HG02623 (cell line): ENCODE results near the gene S100A7.
"Not testable (repeated sequence)": the region's sequence is repeated elsewhere in the genome, so short reads cannot be mapped to it uniquely, and the experiment has no call there.

Experiments
- ATAC-seq: cut with Tn5 transposase; IDR thresholded peaks from one replicate; pipeline ENCODE4 v1.9.1; 2021; ENCODE audit warnings: moderate library complexity; ENCODE audit not compliant: unreplicated experiment

Gene S100A7

DNA sequence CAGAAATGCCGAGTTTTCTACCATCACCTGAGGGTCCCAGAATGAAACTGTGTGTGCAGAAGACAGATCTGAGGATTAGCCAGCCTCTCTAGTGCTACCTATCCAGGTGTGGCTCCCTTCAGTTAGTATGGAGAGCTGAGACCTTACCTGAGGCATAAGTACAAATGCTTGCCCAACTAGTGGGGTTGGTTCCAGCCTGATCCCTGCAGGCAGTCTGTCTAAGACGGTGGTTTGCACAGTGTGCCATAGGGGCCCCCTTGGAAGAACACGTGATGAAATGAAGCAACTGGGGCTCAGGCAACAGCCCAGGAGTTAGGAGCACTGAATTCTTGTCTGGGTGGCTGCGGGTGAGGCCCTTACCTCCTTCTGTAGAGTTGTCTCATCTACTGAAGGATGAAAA is 28.5 kb downstream of the S100A7 start:
- ATAC-seq: no peak

DNA sequence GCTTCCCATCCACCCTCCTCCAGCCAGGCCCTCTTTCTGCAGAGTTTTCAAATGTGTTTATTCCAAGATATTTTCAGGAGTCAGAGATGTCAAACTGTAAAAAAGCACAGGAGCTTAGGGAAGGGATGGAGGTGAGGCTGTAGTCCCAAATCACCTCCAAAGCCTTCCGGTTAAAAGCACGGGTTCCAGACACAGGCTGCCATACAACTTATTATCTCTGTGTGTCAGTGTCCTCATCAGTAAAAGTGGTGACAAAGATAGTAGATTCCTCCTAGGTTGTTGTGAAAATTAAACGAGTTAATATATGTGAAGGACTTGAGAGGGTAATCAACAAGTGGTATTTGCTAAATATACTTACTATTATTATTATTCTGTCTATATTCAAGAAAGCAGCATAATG is 29.0 kb downstream of the S100A7 start:
- ATAC-seq: no peak

GRCh38 chr1:153431002-153431401 is 29.4 kb downstream of the S100A7 start:
- no peak for ATAC-seq

GRCh38 chr1:153430561-153430960 is 29.9 kb downstream of the S100A7 start:
- no peak for ATAC-seq

GRCh38 chr1:153430166-153430553 is 30.3 kb downstream of the S100A7 start:
- ATAC-seq: no peak

- no peak for ATAC-seq
Observed at GRCh38 chr1:153429266-153430165, 30.9 kb downstream of the S100A7 start.

DNA sequence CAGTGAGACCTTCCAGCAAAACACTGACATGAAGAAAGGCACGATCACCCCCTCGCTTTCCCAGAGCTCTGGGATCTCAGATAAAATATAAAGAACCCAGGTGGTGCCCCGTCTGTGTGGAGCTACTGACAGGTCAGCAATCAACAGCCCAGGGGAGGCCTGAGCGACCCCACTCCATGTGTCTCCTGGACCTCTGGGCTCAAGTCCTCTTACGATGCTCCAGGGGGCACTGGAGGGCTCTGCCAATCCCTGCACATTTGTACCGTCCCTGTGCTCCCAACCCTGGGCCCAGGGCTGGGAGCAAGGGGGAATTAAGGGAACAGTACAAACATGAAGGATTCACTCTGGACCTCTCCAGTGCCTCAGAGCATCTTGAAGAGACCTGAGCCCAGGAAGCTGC is 31.7 kb downstream of the S100A7 start:
- ATAC-seq: no peak

DNA sequence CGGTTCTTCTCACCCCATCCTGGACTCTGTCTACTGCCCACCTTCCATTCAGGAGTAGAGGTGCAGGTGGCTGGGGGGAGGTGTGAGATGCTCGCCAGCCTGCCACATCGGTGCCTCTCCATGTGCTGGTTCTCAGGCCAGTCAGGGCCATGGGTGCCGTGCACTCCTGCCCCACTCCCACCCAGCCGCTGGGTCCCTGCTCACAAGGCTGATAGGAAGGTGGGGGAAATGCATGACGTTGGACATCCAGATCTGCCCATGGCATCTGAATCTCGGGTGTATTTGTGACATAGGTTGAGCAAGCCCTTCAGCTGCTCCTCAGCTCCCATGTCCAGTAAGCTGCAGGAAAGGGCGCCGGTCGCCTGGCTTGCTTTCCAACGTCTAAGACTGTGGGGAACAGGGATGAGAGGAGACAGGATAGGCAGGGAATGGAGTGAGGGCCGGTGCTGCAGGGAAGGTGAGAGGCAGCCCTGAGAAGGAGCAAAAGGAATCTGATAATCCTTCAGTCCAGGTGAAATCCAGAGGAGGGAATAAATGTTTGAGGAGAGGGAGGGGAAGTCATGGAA is 32.3 kb downstream of the S100A7 start:
- no peak for ATAC-seq

DNA sequence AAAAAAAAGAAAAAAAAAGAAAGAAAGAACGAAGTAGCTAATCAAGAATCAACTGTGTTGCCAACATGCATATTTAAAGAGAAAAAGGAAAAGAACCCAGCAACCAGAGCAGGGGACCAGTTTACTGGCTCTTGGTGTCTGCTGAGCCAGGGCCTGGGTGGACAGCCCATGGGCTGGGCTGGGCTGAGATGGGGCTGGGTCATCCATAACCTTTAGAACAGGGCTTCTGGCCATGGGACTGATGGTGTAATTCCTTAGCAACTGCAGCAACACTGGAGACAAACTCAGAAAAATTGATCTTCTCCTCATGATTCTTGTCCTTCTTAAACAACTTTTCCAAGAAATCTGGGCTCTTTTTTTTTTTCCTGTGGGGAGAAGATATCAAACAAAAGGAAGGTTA is 33.6 kb downstream of the S100A7 start:
- ATAC-seq: no peak

- ATAC-seq: no peak
Observed at GRCh38 chr1:153422450-153423068, 37.9 kb downstream of the S100A7 start.

- ATAC-seq: no peak
Observed at GRCh38 chr1:153420306-153420705, 40.1 kb downstream of the S100A7 start.

- not testable (repeated sequence) for ATAC-seq
Observed at GRCh38 chr1:153419436-153419793, 41.0 kb downstream of the S100A7 start.

GRCh38 chr1:153418758-153419435 is 41.6 kb downstream of the S100A7 start:
- not testable (repeated sequence) for ATAC-seq

GRCh38 chr1:153417136-153417888 is 43.1 kb downstream of the S100A7 start:
- ATAC-seq: no peak

DNA sequence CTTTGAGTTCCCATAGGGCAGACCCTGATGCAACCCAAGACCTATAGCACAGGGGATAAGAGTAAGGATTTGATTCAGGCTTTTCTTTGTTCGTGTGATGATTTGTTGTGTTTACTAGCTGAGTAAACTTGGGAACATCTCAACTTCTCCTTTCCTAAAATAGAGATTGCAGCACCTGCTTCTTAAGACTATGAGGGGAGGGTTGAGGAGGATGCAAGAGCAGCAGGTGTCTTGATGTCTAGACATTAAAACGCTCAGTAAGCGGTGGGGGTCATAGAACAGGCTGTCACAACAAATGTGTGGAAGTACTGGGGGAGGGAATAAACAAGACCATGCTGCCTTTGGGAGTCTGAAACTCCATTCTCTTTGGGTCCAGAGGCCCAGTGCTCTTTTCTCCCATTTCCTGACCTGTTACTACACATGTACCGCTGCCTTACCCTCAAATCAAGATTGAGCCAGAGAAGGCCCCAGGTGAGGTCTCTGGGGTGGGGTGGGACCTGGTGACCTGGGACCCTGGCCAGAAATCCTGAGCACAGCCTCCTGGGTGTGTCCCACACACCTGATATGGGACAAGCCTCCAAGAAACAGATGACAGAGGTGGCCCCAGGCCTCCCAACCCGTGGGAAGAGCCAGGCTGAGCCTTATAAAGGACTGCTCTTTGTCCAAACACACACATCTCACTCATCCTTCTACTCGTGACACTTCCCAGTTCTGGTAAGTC is 44.4 kb downstream of the S100A7 start, which contains the start of gene S100A7A:
S100A7A (plus strand) TSS at position 671 of the 721 bp plus-strand sequence. CDS start 1,563 bp downstream, outside the sequence.
- no peak for ATAC-seq

DNA sequence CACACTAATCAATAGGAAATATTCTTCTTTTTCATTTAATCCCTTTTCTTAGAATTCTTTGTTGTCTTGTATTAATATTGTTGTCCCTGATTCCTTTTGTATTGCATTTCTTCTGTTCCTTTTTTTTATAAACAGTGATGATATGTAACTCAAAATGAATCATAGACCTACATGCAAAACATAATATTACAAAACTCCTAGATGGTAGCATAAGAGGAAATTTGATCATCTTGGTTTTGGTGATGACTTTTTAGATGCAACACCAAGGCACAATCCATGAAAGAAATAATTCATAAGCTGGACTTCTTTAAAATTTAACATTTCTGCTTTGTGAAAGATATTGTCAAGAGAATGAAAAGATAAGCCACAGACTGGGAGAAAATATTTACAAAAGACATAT is 46.5 kb downstream of the S100A7 start:
- not testable (repeated sequence) for ATAC-seq
